Cardiac septum (tissue), 1 donor: ENCODE data around the gene PLPP3. TPM values are rescaled to one million over a fixed set of nuclear protein-coding genes. Genes with fewer than 3 reads are reported as not detected.
A peak's percentile ranks its signal among the peaks of the same experiment; 100 is the strongest.

Experiments
- DNase-seq: peaks from one replicate; pipeline ENCODE4 v3.0.0-alpha.2; 2020; ENCODE audit warnings: low spot score
- intact Hi-C: fragments of 100-400 bp; cut with DNase I; formaldehyde crosslinking; loops from one replicate; pipeline ENCODE4 v1.14.0; 2022
- total RNA-seq: library from RNA; stranded (reverse); fragmentation: NEBNext Ultra II Directional; extraction: Animal tissue kit (Norgen Biotek cat#: 25700); gene quantifications from one replicate; pipeline ENCODE4 v1.2.1, GENCODE V29; 2021
- donor health status: DM: no; HTN: no; CAD: no.

Gene PLPP3
- total RNA-seq, 1 donor from 2014 or later: 61.0 TPM

DNA sequence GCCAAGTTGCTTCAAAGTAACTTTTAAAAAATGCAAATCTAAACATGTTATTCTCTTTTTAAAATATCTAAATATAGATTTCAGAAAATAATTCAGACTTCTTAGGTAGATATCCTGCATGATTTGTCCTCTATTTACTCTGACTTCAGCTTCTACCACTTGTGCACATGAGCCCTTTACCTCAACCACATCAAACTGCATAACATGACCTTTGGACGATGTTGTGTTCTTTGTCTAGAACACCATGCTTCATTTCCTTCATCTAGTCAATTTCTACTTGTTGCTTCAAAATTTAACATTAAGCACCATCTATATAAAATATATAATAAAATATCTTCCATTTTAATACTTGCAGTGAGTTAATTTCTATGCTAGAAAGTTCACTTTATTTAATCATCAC lies 96.9 kb downstream of the PLPP3 start:
- DNase-seq: no peak
- intact Hi-C loops: no loop called here

DNA sequence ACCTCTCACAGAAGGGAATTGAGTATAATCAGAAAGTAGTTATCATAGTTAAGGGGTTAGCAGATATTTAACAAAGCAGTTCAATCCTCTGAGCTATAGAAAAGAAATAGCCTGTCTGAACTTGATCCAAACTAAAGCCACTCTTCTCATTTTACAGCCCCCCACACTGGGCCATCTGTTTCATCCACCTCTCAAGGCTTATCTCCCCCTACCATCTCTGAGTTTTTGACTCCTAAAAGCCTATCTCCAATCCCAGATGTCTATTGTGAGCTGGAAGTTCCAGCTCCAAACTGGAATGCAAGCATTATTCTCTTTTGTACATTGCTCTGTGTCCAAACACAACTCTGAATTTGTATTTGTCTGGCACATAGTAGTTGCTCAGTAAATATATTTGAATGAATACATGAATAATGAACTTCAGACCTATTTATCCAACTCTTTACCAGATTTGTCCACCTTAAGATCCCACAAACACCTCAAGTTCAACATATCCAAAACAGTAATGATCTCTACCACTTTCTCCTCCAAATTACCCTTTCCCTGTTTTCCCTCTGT lies 98.1 kb downstream of the PLPP3 start:
- intact Hi-C loops: no loop called here
- DNase-seq: no peak

DNA sequence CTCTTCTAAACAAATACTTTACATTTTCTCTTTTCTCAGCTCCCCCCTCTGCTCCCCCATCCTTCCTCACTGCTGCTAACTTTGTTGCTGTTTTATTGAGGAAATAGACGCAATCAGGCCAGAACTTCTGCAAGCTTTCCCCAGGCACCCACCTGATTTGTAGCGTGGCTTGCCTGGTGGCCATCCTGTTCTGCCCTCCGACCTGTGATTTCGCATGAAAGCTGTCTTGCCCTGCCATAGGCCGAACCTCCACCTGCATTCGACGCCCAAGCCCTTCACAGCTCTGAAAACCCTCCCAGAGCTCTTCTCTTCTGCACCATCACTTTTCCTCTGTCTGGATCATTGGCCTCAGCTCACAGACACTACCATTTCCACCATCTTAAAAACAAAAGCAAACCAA lies 100.6 kb downstream of the PLPP3 start:
- no peak for DNase-seq
- intact Hi-C loops: no loop called here

DNA sequence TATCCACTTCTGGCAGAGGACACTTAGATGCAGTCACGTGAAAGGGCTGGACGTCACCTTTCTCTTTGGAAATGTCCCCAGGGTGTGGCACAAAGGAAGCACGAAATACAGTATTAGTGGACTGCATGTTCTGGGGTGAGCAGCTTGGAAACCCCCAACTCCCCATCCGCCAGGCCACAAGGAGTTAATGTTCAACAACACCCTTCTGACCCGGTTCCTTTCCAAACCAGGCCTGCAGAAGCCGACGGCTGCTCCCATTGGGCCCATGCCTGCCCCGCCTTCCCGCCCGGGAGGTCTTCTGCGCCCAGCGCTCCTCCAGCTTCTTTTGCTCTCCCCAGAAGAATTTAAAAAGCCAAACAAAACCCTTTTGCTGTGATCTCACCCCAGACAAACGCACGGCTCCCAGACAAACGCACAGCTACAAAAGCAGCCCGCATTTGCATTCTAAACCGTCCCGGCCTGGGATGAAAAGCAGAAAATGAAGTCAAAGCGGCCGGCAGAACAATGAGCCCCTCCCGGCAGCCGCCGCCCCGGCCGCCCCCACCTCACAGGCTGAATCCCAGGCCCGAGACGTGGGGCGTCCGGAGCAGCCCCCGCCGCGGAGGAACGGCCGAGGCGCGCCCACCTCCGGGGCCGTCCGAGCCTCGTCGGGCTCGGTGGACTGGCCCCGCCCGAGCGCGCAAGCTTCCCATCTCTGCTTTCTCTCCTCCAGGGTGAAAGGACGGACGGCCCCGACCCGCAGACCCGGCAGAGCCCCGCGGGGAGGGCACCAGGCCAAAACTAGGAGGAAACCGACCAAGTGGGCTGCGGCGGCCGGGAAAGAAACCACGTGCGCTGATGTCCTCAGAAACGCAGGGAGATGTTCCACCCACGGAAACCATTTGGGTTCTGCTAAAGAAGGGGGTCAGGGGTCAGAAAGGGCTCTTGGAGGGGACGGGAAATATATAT lies 101.9 kb downstream of the PLPP3 start:
- peak; percentile 84 for DNase-seq
- intact Hi-C loops: no loop called here

DNA sequence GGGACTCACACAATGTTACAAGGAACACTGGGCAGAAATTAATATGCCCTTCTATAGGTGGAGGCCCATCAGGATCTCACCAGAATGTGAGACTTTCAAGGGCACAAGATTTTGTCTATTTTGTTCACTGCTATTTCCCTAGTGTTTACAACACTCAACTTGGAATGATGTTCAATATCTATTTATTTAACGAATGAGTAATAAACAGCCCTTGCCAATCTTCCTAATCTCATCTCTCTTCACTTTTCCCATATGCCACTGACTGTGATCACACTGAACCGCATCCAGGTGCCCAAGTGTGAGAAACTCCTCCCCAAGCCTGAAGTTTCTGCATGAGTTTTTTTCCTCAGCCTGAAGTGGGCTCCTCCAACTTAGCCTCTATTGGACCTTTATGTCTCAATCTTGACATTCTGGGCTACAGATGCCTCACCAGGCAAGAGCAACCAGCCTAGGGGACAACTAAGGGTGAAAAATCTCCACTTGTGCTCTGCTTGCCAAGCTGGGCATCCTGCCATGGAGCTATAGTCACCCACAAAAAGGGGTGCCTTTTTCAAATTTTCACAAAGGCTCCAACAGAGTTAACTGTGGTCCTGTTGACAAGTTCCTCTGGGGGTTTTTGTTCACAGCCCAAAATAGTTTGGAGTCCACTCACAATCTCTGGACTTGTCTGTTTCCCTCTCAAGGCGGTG lies 105.6 kb downstream of the PLPP3 start:
- intact Hi-C loops: no loop called here
- no peak for DNase-seq

DNA sequence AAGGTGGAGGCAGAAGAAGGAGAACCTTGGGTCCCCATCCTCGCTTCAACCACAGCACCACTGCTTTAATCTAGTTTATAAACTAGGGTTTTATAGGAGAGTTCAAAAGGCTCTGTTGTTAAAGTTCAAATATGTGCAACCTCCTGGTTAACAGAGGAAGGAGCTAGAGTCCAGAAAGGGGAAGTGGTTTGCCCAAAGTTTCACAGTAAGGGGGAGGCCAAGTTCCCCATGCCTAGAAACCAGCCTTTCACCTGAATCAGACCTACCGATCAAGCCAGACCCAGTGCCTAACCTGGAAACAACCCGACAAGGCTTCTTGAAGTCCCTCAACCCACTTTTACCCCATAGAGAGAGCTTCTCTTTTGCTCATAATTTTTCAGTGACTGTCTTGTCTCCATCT lies 106.5 kb downstream of the PLPP3 start:
- intact Hi-C loops: no loop called here

DNA sequence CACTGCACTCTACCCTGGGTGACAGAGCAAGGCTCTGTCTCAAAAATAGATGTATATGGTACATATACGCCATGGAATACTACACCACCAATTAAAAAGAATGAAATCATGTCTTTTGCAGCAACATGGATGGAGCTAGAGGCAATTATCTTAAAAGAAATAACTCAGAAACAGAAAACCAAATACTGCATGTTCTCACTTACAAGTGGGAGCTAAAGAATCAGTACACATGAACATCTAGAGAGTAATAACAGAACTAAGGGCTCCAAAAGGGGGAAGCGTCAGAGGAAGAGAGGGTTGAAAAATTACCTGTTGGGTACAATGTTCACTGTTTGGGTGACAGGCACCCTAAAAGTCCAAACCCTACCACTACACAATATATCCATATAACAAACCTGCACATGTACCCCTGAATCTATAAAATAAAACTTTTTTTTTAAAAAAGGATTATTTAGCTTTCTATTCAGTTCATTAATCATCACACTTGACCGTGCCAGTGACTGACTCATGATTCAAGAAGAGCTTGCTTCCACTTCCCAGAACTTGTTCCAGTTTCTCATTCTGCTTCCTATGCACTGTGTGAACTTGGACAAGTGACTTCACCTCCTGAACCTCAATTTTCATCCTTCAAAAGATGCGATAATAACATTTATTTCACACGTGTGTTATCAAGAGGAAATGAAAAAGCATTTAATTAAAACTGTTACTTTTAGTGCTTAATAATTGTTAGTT lies 109.6 kb downstream of the PLPP3 start:
- no peak for DNase-seq
- intact Hi-C loops: no loop called here

More for the DNA sequence above, 106.5 kb downstream of the PLPP3 start:
- no peak for DNase-seq

DNA sequence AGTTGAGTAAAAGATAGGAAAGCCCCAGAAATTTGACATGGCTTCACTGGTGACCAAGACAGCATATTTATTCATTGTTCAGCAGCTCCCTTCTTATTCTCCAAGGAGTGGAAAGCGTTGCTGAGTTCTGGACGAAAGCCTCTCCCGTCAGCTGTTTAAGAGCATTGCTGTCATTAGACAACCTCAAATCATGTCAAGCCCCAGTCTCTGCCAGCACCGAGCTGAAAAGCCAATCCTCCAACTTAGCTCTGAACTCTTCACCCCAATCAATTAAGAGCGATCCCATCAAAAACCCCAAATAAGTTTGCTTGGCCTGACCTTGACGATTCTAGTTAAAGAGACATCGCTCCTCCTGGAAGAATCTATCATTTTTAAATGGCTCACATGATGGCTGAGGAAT lies 110.8 kb downstream of the PLPP3 start:
- DNase-seq: no peak
- intact Hi-C loops: no loop called here

DNA sequence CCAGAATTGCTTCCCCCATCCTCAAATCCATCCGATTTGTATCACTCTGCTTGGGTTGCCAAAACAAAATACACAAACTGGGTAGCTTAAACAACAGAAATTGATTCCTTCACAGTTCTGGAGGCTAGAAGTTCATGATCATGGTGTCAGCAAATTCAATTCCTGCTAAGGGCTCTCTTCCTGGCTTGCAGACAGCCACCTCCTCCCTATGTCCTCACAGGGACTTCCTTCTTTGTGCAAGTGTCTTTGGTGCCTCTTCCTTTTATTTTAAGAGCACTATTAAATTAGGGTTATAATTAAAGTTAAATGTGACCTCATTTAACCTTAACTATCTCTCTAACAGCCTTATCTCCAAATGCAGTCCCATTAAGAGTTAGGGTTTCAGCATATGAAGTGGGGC lies 112.8 kb downstream of the PLPP3 start:
- DNase-seq: no peak
- intact Hi-C loops: no loop called here

DNA sequence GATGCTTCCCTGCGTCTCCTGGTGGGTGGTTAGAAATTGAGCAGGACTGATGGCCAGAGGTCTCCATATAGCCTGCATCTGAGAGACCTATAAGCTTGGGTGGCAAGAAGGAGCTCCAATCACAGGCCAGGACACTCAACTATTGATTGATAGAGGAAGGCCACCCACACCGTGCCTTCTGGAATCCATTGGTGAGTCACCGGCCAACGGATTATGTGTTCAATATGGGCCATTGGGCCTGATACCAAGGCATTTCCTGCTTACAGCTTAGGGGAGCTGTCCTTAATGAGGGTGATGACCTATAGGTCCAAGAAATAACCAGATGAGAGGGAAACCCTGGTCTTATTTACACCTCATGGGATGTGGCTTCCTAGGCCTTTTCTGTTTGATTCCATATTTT lies 115.1 kb downstream of the PLPP3 start:
- DNase-seq: no peak
- intact Hi-C loops: no loop called here

DNA sequence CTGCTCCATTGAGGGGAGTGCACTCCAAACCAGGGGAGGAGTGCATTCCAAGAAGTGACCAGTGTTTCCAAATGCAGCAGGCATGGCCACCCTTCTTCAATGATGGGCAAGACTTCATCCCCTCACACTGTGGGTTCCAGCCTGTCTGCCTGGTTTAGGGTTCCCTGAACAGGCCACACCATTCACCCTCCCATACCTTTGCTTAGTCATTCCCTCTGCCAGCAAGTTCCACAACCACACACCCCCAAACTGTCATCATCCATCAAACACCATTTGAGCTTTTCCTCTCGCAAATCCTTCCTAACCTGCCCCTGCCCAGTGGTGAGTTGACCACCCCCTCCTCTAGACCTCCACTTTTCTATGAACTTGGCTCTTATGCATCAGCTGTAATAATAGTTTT lies 116.0 kb downstream of the PLPP3 start:
- intact Hi-C loops: no loop called here
- DNase-seq: no peak

DNA sequence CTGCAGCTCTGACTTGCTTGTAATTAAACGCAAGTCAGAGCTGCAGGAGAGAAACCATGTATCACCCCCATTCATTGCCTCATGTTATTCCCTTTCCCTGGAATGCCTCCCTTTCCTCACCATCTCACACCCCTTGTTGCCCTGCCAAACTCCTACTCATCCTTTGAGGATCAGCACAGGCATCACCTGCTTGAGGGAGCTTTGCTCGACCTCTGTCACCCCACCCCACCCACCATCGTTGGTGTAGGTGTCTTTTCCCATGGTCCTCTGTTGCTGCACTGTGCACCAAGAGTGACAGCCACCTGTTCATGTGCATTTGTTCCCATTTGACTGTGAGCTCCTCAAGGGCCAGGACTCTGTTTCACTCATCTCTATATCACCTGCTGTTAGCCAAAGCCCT lies 117.2 kb downstream of the PLPP3 start:
- DNase-seq: no peak
- intact Hi-C loops: no loop called here

DNA sequence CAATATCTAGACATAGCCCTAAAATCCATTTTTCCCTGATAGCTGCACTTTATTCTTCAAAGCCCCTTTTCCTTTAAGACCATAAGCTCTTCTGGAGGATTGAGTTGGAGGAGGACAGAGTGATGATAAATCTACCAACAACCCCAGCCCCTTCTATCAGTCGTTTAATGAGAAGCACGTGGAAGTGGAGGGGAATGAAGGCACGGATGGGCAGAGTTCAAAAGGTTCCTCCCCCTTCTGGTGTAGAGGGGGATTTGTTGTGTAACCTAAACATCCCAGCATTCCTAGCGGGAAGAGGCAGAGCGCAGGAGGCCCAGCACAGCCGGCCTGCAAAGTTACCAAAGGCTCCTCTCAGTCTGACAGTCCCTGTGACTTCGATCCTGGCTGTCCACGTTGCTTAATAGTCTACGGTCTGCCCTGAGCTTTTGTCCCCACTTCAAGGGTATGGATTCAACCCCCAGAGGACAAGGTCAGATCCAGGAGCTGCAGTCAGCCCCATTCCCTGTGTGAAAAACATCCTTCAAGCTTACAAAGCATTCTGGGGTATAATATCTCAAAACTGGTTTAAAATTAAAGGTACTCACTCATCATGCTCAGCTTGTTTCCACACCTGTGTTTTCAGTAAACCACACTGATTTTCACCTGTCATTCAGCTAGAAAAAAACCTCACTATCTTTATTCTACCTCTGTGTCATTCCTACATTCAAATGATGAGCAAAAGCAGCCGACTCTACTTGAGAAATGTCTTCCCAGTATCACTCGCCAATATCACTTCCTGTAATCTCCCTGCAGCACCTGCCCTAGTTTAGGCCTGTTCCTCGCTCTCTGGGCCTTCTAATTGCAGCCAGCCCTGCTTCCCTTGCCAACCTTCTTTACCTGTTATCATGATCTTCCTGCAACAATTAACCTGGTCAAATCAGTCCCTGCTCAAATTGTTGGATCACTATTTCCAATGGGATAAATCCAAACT lies 117.9 kb downstream of the PLPP3 start:
- intact Hi-C loops: no loop called here
- no peak for DNase-seq

DNA sequence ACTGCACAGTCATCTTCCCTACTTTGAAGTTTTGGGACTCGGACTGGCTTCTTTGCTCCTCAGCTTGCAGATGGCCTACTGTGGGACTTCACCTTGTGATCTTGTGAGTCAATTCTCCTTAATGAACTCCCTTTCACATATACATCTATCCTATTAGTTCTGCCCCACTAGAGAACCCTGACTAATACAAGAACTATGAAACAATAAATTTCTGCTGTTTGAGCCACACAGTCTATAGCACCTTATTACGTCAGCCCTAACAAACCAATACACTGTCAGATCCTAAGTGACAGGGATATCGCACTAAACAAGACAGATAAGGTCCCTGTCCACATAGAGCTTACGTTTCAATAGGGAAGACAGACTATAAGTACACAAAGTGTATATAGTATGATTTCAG lies 120.1 kb downstream of the PLPP3 start:
- DNase-seq: no peak
- intact Hi-C loops: loop anchor here (5.0 kb wide), 2 partner anchors 47 to 118 kb away; partner anchors contain the start of gene PLPP3

DNA sequence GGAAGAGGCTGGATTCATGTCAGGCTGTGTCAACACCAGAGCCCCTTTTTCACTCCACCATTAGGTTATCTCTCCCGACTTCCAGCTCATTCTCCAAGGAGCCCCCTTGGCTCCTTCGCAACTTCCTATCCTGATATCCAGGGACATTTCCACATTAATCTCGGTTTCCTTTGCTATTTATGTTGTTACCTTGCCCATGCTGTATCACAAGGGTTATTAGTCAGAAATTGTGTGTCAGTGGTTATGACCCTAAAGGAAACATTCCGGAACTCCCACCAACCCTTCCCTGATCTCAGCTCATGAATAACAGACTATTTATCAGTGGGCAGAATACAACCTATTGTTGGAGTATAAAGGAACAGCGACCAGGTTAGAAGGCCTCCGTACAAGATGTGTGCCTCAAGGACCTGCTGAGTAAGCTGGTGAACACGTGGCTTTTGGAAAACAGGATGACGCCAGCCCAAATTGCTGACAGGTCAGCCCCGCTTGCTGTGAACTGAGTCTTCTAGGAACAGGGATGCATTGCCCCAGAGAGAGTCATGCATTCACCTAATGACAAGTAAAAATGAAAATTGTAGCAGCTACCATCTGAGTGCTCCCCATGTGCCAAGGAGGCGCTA lies 121.5 kb downstream of the PLPP3 start:
- no peak for DNase-seq
- intact Hi-C loops: loop anchor here (5.0 kb wide), 2 partner anchors 46 to 119 kb away; partner anchors contain the start of gene PLPP3

DNA sequence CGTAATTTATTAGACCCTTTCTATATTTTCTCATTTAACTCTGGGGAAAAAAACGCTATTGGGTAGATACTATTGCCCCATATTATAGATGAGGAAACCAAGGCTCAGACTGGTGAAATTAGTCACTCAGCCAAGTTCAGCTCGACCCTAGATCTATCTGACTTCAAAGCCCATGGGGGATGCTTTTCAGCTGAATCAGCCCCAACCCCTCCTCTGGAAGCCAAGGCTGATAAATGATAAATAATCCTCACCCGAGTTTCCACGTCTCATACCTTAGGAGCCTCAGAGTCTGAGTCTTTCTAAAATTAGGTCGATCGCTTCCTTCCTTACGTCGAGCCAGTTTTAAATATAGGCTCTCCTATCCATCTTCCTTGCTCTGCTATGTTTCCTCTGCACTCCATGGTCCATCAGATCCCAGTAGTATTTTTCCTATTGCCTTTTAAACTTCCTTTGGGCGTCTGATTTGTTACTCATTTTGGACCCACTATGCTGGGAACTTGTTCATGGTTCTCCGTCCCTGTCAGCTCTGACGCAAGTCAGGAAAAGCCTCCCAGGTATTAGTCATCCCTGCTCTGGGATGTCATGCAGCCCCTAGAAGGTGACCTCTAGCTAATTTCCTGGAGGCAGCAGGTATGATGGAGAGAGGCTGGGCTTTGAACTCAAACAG lies 122.8 kb downstream of the PLPP3 start:
- no peak for DNase-seq
- intact Hi-C loops: loop anchor here (5.0 kb wide), 2 partner anchors 44 to 121 kb away; partner anchors contain the start of gene PLPP3

DNA sequence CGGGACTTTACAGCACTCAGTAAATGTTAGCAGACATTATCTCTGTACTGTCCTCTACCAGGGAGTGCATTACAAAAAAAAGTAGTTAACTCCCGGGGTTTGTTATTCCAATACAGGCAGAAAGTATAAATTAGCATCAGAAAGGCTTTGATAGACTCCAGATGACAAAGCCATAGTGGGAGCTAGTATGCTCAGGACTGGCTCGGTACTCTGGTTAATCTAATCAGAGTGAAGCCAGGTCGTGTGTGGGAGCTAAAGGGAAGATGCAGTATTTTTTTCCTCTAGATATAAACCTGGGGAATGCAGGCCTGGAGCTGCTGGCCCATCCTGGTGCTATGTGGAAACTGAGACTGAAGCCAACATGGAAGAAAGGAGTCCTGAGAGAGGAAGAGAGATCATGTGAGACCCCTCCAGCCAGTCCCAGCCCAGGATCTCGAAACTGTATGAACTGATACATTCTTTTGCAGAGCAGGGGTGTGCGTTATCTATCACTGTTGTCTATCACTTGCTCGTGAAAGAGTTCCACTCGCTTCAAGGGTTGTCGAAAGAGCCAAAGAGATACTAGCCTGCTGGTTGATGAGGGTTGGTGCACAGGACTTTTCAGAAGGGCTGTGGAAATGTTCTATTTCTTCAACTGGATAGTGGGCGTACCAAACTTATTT lies 125.8 kb downstream of the PLPP3 start:
- intact Hi-C loops: no loop called here
- no peak for DNase-seq
